ENCODE data around the gene IFT22.
"Not testable (repeated sequence)": the region's sequence is repeated elsewhere in the genome, so short reads cannot be mapped to it uniquely, and the experiment has no call there.

The IFT22 gene

GRCh38 chr7:101308245-101309085 is 13.1 kb downstream of the IFT22 start:
- DNase-seq, result peak; percentile 77

DNA sequence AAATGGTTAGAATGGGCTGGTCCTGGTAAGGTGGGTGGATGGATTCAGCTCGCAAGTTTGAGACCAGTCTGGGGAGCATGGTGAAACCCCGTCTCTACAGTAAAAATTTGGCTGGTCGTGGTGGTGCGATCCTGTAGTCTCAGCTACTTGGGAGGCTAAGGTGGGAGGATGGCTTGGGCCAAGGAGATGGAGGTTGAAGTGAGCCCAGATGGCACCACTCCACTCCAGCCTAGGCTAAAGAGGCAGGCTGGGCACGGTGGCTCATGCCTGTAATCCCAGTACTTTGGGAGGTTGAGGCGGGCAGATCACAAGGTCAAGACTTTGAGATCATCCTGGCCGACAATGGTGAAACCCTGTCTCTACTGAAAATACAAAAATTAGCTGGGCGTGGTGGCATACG is 15.3 kb downstream of the IFT22 start:
- no peak for DNase-seq

- no peak for DNase-seq
These were observed 18.4 kb downstream of the IFT22 start for GRCh38 chr7:101303102-101303701.

DNA sequence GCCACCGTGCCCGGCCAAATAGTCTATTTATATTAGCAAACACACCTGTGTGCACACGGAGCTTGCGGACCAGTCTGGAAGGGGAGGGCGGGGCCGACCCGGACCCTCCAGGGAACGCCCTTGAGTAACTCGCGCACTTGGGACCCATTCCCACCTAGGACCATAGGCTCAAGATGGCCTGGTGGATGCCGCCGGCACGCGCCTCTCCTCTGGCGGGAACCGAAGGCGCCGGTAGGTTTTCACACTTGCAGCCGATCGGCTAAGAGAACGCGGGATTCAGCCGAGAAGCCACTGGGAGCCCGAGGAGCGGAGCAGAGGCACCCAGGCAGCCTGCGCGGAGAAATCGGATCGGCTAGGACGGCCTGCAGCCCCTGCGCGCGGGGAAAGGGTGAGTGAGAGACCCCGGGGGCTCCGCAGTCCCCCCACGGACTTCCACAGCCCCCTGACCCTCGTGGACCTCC is 18.9 kb downstream of the IFT22 start:
- DNase-seq, result no peak

- no peak for DNase-seq
These were observed 20.9 kb downstream of the IFT22 start for GRCh38 chr7:101300465-101301376.

DNA sequence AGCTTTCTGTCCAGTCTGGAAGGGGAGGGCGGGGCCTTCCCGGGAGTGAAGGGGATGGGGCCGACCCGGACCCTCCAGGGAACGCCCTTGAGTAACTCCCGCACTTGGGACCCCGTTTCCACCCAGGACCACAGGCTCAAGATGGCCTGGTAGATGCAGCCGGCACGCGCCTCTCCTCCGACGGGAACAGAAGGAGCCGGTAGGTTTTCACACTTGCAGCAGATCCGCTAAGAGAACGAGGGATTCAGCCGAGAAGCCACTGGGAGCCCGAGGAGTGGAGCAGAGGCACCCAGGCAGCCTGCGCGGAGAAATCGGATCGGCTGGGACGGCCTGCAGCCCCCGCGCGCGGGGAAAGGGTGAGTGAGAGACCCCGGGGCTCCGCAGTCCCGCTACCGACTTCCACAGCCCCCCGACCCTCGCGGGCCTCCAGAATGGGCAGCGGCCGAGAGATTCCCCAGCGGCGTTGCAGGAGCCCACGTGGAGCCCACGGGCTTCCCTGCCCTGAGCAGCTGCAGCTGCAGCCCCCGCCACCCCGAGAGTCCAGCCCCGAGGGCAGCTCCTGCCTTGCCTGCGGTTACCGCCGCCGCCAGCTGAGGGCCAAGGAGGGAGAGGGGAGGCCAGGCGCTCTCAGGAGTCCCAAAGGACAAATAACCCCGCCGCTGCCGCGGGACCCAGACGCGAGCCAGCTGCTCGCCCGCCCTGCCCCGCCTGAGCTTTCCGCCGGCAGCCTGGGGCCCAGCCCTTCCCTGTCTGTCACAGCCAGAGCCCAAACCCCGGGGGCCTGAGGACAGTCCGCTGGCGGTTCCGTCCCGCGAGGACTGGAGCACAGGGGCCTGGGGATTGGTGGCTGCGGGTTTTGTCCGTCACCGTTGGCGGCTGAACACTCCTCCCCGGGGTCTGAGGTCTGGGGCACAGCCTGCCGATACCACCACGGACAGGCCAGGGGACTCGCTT is 21.8 kb downstream of the IFT22 start:
- DNase-seq, result no peak

- DNase-seq, result no peak
These were observed 26.8 kb downstream of the IFT22 start for GRCh38 chr7:101294832-101295121.

DNA sequence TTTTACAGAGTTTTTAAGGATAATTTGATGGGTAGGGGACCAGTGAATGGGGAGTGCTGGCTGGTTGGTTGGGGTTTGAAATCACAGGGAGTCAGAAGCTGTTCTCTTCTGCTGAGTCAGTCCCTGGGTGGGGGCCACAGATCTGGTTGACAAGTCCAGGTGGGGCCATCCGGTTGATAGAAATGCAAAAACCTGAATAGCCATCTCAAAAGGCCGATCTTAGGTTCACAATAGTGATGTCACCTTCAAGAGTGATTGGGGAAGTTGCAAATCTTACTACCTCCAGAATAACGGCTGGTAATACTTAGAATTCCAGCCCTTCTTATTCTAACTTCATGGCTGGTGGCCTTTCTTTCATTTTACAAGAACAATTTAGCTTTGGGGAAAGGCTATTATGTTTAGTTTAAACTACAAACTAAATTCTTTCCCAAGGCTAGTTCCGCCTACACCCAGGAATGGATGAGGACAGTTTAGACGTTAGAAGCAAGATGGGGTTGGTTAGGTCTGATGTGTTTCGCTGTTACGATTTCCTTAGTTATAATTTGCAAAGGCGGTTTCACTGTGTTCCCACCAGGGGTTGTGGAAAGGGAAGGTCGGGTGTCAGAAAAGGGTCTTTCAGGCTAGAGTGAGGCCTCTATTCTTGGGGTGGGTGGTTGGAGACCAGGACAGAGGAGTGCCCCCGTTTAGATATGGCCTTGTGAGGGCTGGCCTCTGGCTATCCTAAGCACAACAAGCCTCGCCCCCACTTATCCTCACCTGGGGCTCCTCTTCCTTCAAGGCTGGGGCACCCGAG is 27.4 kb downstream of the IFT22 start:
- DNase-seq, result no peak

- DNase-seq, result not testable (repeated sequence)
These were observed 28.3 kb downstream of the IFT22 start for GRCh38 chr7:101293069-101294021.

DNA sequence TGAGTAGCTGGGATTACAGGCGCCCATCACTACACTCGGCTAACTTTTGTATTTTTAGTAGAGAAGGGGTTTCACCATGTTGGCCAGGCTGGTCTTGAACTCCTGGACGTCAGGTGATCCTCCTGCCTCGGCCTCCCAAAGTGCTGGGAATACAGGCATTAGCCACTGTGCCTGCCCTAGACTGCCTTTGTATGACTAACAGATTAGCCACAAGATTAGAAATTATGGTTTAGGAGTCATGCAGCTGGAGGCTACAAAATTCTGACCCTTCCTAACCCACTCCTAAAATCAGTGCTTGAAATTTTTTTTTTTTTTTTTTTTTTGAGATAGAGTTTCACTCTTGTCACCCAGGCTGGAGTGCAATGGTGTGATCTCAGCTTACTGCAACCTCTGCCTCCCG is 29.0 kb downstream of the IFT22 start:
- DNase-seq, result not testable (repeated sequence)

DNA sequence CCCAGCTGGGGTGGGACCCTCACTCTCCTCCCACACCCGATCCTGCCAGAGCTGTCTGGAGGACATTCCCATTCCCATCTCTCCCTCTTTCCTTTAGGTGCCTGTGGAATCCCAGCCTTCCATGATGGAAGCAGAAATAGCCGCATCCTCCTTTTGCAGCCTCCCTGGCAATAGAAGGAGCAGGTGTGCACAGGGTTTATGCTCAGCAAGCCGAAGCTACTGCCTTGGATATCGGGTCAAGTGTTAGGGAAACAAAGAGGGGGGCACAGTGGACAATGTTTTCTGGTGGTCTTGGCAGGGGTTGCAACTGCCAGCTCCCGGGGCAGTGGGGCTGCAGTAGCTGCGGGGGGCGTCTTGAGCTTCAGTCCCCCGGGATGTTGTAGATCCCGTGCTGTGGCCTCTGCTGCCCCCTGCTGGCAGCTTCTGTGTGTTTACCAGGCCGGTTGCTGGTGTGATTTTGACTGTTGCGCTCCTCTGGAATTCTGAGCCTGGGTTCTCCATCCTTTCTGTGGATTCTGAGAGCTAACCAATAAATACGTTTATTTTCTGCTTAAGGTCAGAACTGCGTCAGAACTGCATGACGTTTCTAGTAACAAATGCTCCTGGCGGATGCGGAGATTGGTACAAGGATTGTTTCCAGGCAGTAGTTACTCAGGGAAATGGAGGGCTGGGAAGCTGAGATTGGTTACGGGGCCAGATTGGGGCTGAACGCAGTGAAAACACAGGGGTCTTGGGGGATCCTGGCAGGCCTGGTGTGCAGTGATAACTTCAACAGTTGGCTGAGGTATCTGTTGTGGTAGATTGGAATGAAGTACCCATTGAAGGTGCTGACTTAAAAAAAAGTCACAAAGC is 31.2 kb downstream of the IFT22 start:
- peak; percentile 70 for DNase-seq

DNA sequence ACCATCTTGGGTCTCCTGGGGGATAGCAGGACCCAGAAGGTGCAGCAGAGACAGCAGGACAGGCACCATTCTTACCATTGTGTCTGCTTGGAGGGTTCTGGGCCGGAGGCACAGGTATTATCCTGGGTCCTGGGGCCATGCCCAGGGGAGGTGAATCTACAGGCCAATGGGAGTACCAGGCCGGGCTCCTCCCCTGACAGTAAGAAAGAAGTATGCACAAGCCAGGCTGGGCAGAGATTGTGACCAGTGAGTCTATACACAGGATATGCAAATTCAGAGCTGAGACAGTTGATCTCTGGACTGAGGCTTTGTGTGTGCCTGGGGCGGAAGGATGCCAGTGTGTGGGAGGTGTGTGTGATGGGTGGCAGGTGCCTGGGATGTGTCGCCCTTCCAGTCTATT is 31.9 kb downstream of the IFT22 start:
- peak; percentile 35 for DNase-seq

GRCh38 chr7:101288439-101288838 is 33.2 kb downstream of the IFT22 start:
- DNase-seq, result no peak

DNA sequence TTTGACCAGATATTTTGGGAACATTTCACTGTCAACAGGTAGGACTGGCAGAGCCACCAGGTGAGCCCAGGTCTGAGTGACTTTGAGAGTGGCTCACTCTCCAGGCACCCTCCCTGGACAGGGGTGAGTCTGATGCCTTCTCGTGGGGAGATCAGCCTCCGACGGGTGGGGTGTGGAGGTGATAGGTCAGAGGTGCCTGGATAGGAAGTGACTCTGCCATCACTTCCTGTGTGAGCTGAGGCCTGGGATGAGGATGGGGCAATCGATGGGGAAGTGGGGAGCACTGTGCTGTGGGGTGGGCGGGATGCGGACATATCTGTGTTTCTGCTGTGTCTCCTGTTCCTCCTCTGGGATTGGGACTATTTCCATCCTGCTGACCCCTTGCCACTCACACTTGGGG is 34.6 kb downstream of the IFT22 start:
- no peak for DNase-seq

- DNase-seq, result not testable (repeated sequence)
These were observed 35.7 kb downstream of the IFT22 start for GRCh38 chr7:101285880-101286279.

- DNase-seq, result no peak
These were observed 36.4 kb downstream of the IFT22 start for GRCh38 chr7:101285171-101285570.

DNA sequence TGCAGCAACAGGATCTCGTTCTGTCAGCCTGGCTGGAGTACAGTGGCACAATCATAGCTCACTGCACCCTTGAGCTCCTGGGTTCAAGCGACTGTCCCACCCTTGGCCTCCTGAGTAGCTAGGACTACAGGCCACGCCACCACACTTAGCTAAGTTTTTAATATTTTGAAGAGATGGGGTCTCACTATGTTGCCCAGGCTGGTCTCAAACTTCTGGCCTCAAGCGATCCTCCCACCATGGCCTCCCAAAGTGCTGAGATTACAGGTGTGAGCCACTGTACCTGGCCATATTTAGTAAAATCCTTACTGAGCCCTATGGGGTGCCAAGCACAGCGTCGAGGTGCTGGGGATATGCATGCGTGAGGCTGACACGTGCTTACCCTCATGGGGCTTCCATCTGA is 40.7 kb downstream of the IFT22 start:
- not testable (repeated sequence) for DNase-seq

GRCh38 chr7:101278461-101279292 is 42.9 kb downstream of the IFT22 start:
- DNase-seq, result no peak

All from activated CD4-positive, alpha-beta T cell treated with anti-CD3 and anti-CD28 coated beads, Interleukin-2, Interleukin-6, amounts not matched to agents 100 ng/mL and 50 ng/mL, durations not matched to agents 16 hours and 8 hours (primary cell).